GM12801 (cell line): Measurements from ENCODE around the gene ALK.

Experiments used
- CTCF ChIP-seq: IDR thresholded peaks from one replicate; pipeline ENCODE4 v1.5.1; 2011; ENCODE audit warnings: control low read depth; ENCODE audit not compliant: insufficient read length; ENCODE audit errors: extremely low read depth

ALK gene

GRCh38 chr2:29747786-29748470 lies 173.5 kb downstream of the ALK start:
- TF ChIP-seq CTCF = no peak

GRCh38 chr2:29744976-29745375 lies 176.4 kb downstream of the ALK start:
- no peak for TF ChIP-seq CTCF

- TF ChIP-seq CTCF = no peak
Measured at GRCh38 chr2:29743516-29743915, 177.9 kb downstream of the ALK start.

GRCh38 chr2:29742656-29743055 lies 178.7 kb downstream of the ALK start:
- TF ChIP-seq CTCF = no peak

- TF ChIP-seq CTCF = no peak
Measured at GRCh38 chr2:29741132-29741531, 180.3 kb downstream of the ALK start.

GRCh38 chr2:29733965-29734364 lies 187.4 kb downstream of the ALK start:
- TF ChIP-seq CTCF = no peak

- no peak for TF ChIP-seq CTCF
Measured at GRCh38 chr2:29733213-29733612, 188.2 kb downstream of the ALK start.
